ENCODE results near the gene SSC4D. TPM values are rescaled to one million over a fixed set of nuclear protein-coding genes. Genes with fewer than 3 reads are reported as not detected.
"Not testable (repeated sequence)": the region's sequence is repeated elsewhere in the genome, so short reads cannot be mapped to it uniquely, and the experiment has no call there.

The SSC4D gene
- 4.3 TPM for polyA plus RNA-seq (2013, experiment 1 of 2)
- polyA plus RNA-seq (2013, experiment 2 of 2), result 4.1 TPM

DNA sequence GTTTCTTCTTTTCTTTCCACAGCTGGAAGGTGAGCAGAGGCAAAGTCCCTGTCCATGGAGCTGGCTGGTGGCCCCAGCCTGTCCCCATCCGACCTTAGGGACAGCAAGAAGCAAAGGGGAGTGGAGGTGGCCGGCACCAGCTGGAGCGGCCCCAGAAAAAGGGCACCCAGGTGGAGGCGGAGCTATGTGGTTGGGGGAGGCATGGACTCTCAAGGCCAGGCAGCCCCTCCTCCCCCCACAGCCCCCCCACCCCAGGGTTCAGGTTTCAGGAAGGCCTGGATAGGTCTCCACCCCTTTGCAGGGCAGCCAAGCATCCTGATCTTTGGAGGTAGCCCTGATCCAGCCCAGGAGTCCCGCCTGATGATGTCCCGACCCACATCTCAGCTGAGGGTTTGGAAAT, at the start of gene SSC4D:
TSS of gene SSC4D (minus strand) at position 161 of the 400 bp plus-strand sequence. CDS start 5,258 bp downstream, outside the sequence.
- Histone ChIP-seq H4K8ac (ENCODE audit: low read depth, low read length) (no peak within 1 kb of the TSS), H3K23ac (ENCODE audit: low read depth, low read length, poor library complexity) (peak within 1 kb of the TSS; percentile 8), H3K27ac (replicated peaks; ENCODE audit: low read length) (no peak within 1 kb of the TSS), H3K4me1 (ENCODE audit: control insufficient read depth in 2 of 2, insufficient read depth in 1 of 2, low read depth in 1 of 2, low read length in 2 of 2) (peaks cover 3 to 14% of the 10 kb centered on the region in 2 donors), H3K27me3 (ENCODE audit: control insufficient read depth in 3 of 3, insufficient read depth in 3 of 3, low read depth in 1 of 3, low read length in 3 of 3) (no peaks in the 10 kb centered on the region), H2AFZ (ENCODE audit: low read length) (peak within 1 kb of the TSS; percentile 66), H2BK5ac (ENCODE audit: low read length) (no peak within 1 kb of the TSS), H2BK15ac (ENCODE audit: low read length) (peak within 1 kb of the TSS; percentile 32), H3K79me1 (ENCODE audit: low read depth, low read length) (no peaks in the 10 kb centered on the region), H3K14ac (ENCODE audit: low read length) (no peak within 1 kb of the TSS), H3K9me3 (replicated peaks in 1 of 2; ENCODE audit: control insufficient read depth in 2 of 2, insufficient read depth in 1 of 2, low read depth in 1 of 2, low read length in 2 of 2) (no peaks in the 10 kb centered on the region), H2BK120ac (ENCODE audit: low read depth, low read length) (no peak within 1 kb of the TSS), H3K36me3 (replicated peaks in 1 of 2; ENCODE audit: control insufficient read depth in 2 of 2, insufficient read depth in 2 of 2, low read length in 2 of 2) (no peaks in the 10 kb centered on the region), H3K9ac (ENCODE audit: low read depth, low read length, poor library complexity) (no peak within 1 kb of the TSS), H3K4me2 (ENCODE audit: insufficient read depth, low read length, poor library complexity, severe bottlenecking) (peak within 1 kb of the TSS; percentile 39), H2AK5ac (ENCODE audit: low read depth, low read length) (peak within 1 kb of the TSS; percentile 73), H3K18ac (ENCODE audit: low read length) (peak within 1 kb of the TSS; percentile 35), H3K4me3 (ENCODE audit: low read length in 2 of 2) (no peak within 1 kb of the TSS), H2BK12ac (ENCODE audit: low read length) (no peak within 1 kb of the TSS), H4K91ac (ENCODE audit: low read depth, low read length, poor library complexity) (no peak within 1 kb of the TSS), H3K4ac (ENCODE audit: low read length) (no peak within 1 kb of the TSS)
- DNase-seq (ENCODE audit: low spot score), result no peak
- no CpG with 5 or more reads among the region's 6 CpGs for WGBS, 2 donors (ENCODE audit: extremely low coverage in 2 of 2, insufficient read length in 2 of 2, insufficient replicate concordance in 1 of 2)

DNA sequence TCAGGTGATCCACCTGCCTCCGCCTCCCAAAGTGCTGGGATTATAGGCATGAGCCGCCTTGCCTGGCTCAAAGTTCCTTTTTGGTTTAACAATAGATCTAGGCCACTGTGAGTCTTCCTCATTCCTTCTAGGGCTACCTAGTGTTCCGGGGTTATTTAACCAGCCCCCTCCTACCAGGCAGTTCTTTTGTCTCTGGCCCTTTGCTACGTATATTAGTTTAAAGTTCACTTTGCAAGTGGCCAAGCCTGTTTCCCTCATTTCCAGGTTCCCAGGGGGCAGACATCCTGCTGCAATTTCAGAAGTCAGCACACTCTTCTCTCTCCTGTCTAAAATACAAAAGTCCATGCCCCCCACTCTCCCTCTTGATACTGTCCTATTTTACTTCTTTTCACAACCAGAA, 49.0 kb upstream of the SSC4D start:
- H3K27me3 ChIP-seq (ENCODE audit: control insufficient read depth in 3 of 3, insufficient read depth in 3 of 3, low read depth in 1 of 3, low read length in 3 of 3); H3K23ac ChIP-seq (ENCODE audit: low read depth, low read length, poor library complexity); H3K14ac ChIP-seq (ENCODE audit: low read length); H2BK120ac ChIP-seq (ENCODE audit: low read depth, low read length); H3K36me3 ChIP-seq (replicated peaks in 1 of 2; ENCODE audit: control insufficient read depth in 2 of 2, insufficient read depth in 2 of 2, low read length in 2 of 2); H3K79me1 ChIP-seq (ENCODE audit: low read depth, low read length); H3K9me3 ChIP-seq (replicated peaks in 1 of 2; ENCODE audit: control insufficient read depth in 2 of 2, insufficient read depth in 1 of 2, low read depth in 1 of 2, low read length in 2 of 2); H4K91ac ChIP-seq (ENCODE audit: low read depth, low read length, poor library complexity); H2BK12ac ChIP-seq (ENCODE audit: low read length); H2AK5ac ChIP-seq (ENCODE audit: low read depth, low read length); H2AFZ ChIP-seq (ENCODE audit: low read length); H3K18ac ChIP-seq (ENCODE audit: low read length); H3K4me1 ChIP-seq (ENCODE audit: control insufficient read depth in 2 of 2, insufficient read depth in 1 of 2, low read depth in 1 of 2, low read length in 2 of 2); H4K8ac ChIP-seq (ENCODE audit: low read depth, low read length); H3K4ac ChIP-seq (ENCODE audit: low read length); H3K27ac ChIP-seq (replicated peaks; ENCODE audit: low read length); H2BK5ac ChIP-seq (ENCODE audit: low read length); H3K4me3 ChIP-seq (ENCODE audit: low read length in 2 of 2); DNase-seq (ENCODE audit: low spot score); H3K9ac ChIP-seq (ENCODE audit: low read depth, low read length, poor library complexity); H3K4me2 ChIP-seq (ENCODE audit: insufficient read depth, low read length, poor library complexity, severe bottlenecking); H2BK15ac ChIP-seq (ENCODE audit: low read length): not testable (repeated sequence)
- no CpG with 5 or more reads among the region's 4 CpGs for WGBS, 2 donors (ENCODE audit: extremely low coverage in 2 of 2, insufficient read length in 2 of 2, insufficient replicate concordance in 1 of 2)

DNA sequence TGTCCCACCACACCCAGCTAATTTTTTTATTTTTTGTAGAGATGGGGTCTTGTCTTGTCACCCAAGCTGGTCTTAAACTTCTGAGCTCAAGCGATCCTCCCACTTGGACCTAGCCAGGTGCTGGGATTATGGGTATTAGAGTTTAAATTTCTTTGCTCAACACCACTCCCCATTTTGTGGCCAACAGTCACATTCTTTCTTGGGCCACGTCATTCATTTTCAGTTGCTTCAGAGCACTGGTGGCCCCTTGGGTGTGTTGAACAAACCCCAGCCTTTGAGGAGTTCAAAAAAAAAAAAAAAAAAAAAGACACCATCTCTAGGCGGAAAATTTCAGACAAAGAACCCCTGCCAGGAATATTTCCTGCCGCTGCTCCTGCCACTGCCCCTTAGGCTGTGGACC, 47.5 kb upstream of the SSC4D start:
- H3K4ac ChIP-seq (ENCODE audit: low read length); H4K91ac ChIP-seq (ENCODE audit: low read depth, low read length, poor library complexity); H2AFZ ChIP-seq (ENCODE audit: low read length); H3K9me3 ChIP-seq (replicated peaks in 1 of 2; ENCODE audit: control insufficient read depth in 2 of 2, insufficient read depth in 1 of 2, low read depth in 1 of 2, low read length in 2 of 2); H2BK15ac ChIP-seq (ENCODE audit: low read length); DNase-seq (ENCODE audit: low spot score); H3K79me1 ChIP-seq (ENCODE audit: low read depth, low read length); H3K4me3 ChIP-seq (ENCODE audit: low read length in 2 of 2); H3K14ac ChIP-seq (ENCODE audit: low read length); H2AK5ac ChIP-seq (ENCODE audit: low read depth, low read length); H2BK12ac ChIP-seq (ENCODE audit: low read length); H3K27ac ChIP-seq (replicated peaks; ENCODE audit: low read length); H3K9ac ChIP-seq (ENCODE audit: low read depth, low read length, poor library complexity); H3K23ac ChIP-seq (ENCODE audit: low read depth, low read length, poor library complexity); H3K18ac ChIP-seq (ENCODE audit: low read length); H3K4me2 ChIP-seq (ENCODE audit: insufficient read depth, low read length, poor library complexity, severe bottlenecking); H3K36me3 ChIP-seq (replicated peaks in 1 of 2; ENCODE audit: control insufficient read depth in 2 of 2, insufficient read depth in 2 of 2, low read length in 2 of 2); H3K4me1 ChIP-seq (ENCODE audit: control insufficient read depth in 2 of 2, insufficient read depth in 1 of 2, low read depth in 1 of 2, low read length in 2 of 2); H2BK120ac ChIP-seq (ENCODE audit: low read depth, low read length); H2BK5ac ChIP-seq (ENCODE audit: low read length); H3K27me3 ChIP-seq (ENCODE audit: control insufficient read depth in 3 of 3, insufficient read depth in 3 of 3, low read depth in 1 of 3, low read length in 3 of 3); H4K8ac ChIP-seq (ENCODE audit: low read depth, low read length): not testable (repeated sequence)
- WGBS, 2 donors (ENCODE audit: extremely low coverage in 2 of 2, insufficient read length in 2 of 2, insufficient replicate concordance in 1 of 2), result no CpG with 5 or more reads among the region's 4 CpGs

DNA sequence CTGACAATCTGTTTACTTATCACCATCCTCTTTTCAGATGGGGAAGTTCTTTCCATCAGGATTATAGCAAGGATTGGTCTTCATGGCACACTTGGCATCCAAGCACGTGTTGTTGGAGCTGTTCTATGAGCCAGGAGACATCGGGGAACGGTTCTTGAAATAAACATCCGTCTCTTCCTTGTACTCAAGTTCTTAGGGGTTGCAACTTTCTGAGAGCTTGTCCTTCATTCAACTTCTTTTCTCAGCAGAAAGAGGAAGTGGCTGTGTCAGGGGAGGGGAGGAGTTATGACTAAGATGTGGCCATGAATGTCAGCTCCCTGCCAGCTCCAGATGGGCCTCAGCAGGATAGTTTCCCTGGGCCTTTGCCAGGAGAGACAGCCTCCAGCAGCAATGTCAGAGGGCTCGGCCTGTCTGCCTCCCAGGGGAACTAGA, 36.1 kb upstream of the SSC4D start:
- not testable (repeated sequence) for H3K27me3 ChIP-seq (ENCODE audit: control insufficient read depth in 3 of 3, insufficient read depth in 3 of 3, low read depth in 1 of 3, low read length in 3 of 3); H2BK12ac ChIP-seq (ENCODE audit: low read length); H3K9me3 ChIP-seq (replicated peaks in 1 of 2; ENCODE audit: control insufficient read depth in 2 of 2, insufficient read depth in 1 of 2, low read depth in 1 of 2, low read length in 2 of 2); H3K9ac ChIP-seq (ENCODE audit: low read depth, low read length, poor library complexity); H3K23ac ChIP-seq (ENCODE audit: low read depth, low read length, poor library complexity); DNase-seq (ENCODE audit: low spot score); H3K14ac ChIP-seq (ENCODE audit: low read length); H2BK120ac ChIP-seq (ENCODE audit: low read depth, low read length); H3K27ac ChIP-seq (replicated peaks; ENCODE audit: low read length); H3K79me1 ChIP-seq (ENCODE audit: low read depth, low read length); H2BK5ac ChIP-seq (ENCODE audit: low read length); H4K91ac ChIP-seq (ENCODE audit: low read depth, low read length, poor library complexity); H3K4me2 ChIP-seq (ENCODE audit: insufficient read depth, low read length, poor library complexity, severe bottlenecking); H2BK15ac ChIP-seq (ENCODE audit: low read length); H3K36me3 ChIP-seq (replicated peaks in 1 of 2; ENCODE audit: control insufficient read depth in 2 of 2, insufficient read depth in 2 of 2, low read length in 2 of 2); H2AK5ac ChIP-seq (ENCODE audit: low read depth, low read length); H3K4ac ChIP-seq (ENCODE audit: low read length); H3K18ac ChIP-seq (ENCODE audit: low read length); H4K8ac ChIP-seq (ENCODE audit: low read depth, low read length); H3K4me3 ChIP-seq (ENCODE audit: low read length in 2 of 2); H3K4me1 ChIP-seq (ENCODE audit: control insufficient read depth in 2 of 2, insufficient read depth in 1 of 2, low read depth in 1 of 2, low read length in 2 of 2)
- no CpG with 5 or more reads among the region's 5 CpGs for WGBS, 2 donors (ENCODE audit: extremely low coverage in 2 of 2, insufficient read length in 2 of 2, insufficient replicate concordance in 1 of 2)
- peak overlapping the region; percentile 73 for H2AFZ ChIP-seq (ENCODE audit: low read length)

Data from neuronal stem cell (in vitro differentiated cells).